GM12878 (cell line): ENCODE data around the gene PRR15L.

ENCODE experiments used
- EZH2 ChIP-seq: IDR thresholded peaks from 2 replicates; pipeline ENCODE4 v1.6.1; 2012; ENCODE audit warnings: low read depth, mild to moderate bottlenecking, control low read depth, inconsistent platforms, low read length, borderline replicate concordance; ENCODE audit not compliant: control insufficient read depth
- NFYB ChIP-seq: IDR thresholded peaks from 2 replicates; pipeline ENCODE4 v1.6.1; 2011; ENCODE audit warnings: low read depth, mild to moderate bottlenecking, low read length, improper control_type of control experiment, moderate library complexity; ENCODE audit not compliant: insufficient read depth
- REST ChIP-seq: IDR thresholded peaks from 2 replicates; pipeline ENCODE4 v1.6.1; 2012; ENCODE audit warnings: mild to moderate bottlenecking, low read depth, low read length
- TAF1 ChIP-seq: IDR thresholded peaks from 2 replicates; pipeline ENCODE4 v1.6.1; 2011; ENCODE audit warnings: mild to moderate bottlenecking, low read depth, low read length, borderline replicate concordance
- TCF7 ChIP-seq: IDR thresholded peaks from 2 replicates; pipeline ENCODE4 v1.6.1; 2014; ENCODE audit warnings: antibody characterized with exemption, borderline replicate concordance
- TF ChIP-seq, protein P1 (sequence below), 3 experiments: IDR thresholded peaks in 2 of 3; conservative IDR thresholded peaks in 1 of 3; 2 replicates each; pipeline ENCODE4 v1.5.1; 2011; ENCODE audit warnings: low read depth in 3 of 3, low read length in 3 of 3, mild to moderate bottlenecking in 3 of 3, control low read depth in 2 of 3, moderate library complexity in 2 of 3, inconsistent platforms in 1 of 3, mixed read lengths in 1 of 3; ENCODE audit not compliant: control insufficient read depth in 2 of 3, insufficient read depth in 1 of 3; ENCODE audit errors: extremely low read depth in 1 of 3

- TF ChIP-seq EZH2: no peak
- TF ChIP-seq TAF1: no peak
- no peak for TF ChIP-seq TCF7
- TF ChIP-seq NFYB: no peak
- TF ChIP-seq REST: no peak
- TF ChIP-seq, protein P1, sequence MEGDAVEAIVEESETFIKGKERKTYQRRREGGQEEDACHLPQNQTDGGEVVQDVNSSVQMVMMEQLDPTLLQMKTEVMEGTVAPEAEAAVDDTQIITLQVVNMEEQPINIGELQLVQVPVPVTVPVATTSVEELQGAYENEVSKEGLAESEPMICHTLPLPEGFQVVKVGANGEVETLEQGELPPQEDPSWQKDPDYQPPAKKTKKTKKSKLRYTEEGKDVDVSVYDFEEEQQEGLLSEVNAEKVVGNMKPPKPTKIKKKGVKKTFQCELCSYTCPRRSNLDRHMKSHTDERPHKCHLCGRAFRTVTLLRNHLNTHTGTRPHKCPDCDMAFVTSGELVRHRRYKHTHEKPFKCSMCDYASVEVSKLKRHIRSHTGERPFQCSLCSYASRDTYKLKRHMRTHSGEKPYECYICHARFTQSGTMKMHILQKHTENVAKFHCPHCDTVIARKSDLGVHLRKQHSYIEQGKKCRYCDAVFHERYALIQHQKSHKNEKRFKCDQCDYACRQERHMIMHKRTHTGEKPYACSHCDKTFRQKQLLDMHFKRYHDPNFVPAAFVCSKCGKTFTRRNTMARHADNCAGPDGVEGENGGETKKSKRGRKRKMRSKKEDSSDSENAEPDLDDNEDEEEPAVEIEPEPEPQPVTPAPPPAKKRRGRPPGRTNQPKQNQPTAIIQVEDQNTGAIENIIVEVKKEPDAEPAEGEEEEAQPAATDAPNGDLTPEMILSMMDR (IDR thresholded peaks at IDR 0.05 in 2 of 3, conservative IDR thresholded peaks at IDR 0.05 in 1 of 3; ENCODE audit: control insufficient read depth in 2 of 3, extremely low read depth in 1 of 3, insufficient read depth in 1 of 3, low read depth in 3 of 3, low read length in 3 of 3): no peak
These were observed 44.6 kb downstream of the PRR15L start for GRCh38 chr17:47913050-47913449.
